H1 (cell line): ENCODE results near the gene DISP3. TPM values are rescaled to one million over a fixed set of nuclear protein-coding genes. Genes with fewer than 3 reads are reported as not detected.

Source experiments
- CTCF ChIA-PET: fragments of 300-600 bp; sonication (Branson Sonifier 250); formaldehyde crosslinking; loops from one replicate; lab custom pipeline; 2021; ENCODE audit not compliant: partially characterized antibody; lab: Charles Lee
- POLR2A ChIA-PET: fragments of 300-600 bp; sonication (Branson Sonifier 250); formaldehyde crosslinking; loops from one replicate; lab custom pipeline; 2021; ENCODE audit warnings: inconsistent platforms; ENCODE audit not compliant: partially characterized antibody; lab: Charles Lee
- DNase-seq, 2 experiments: peaks; one replicate each; pipeline versions ENCODE4 v3.0.0 to v3.0.0-alpha.2; 2010 to 2022; ENCODE audit warnings: low spot score in 2 of 2, low read depth in 1 of 2, mixed read lengths in 1 of 2
- FAIRE-seq: peaks from 2 replicates; lab custom pipeline; 2011; peaks lifted over from hg19 to GRCh38; lab: Jason Lieb, UNC
- H2AFZ ChIP-seq: 2 replicates; pipeline ENCODE4 v1.8.1; 2012; ENCODE audit warnings: low read length, inconsistent platforms
- H2AK5ac ChIP-seq: 2 replicates; pipeline ENCODE4 v1.6.1; 2013; ENCODE audit warnings: low read depth, low read length
- H2BK120ac ChIP-seq: replicated peaks from 2 replicates; pipeline ENCODE3; 2013; ENCODE audit warnings: low read depth, low read length, inconsistent platforms
- H2BK12ac ChIP-seq: 2 replicates; pipeline ENCODE4 v1.6.1; 2013; ENCODE audit warnings: low read depth, low read length
- H2BK15ac ChIP-seq: 2 replicates; pipeline ENCODE4 v1.6.1; 2013; ENCODE audit warnings: low read length
- H2BK20ac ChIP-seq: 2 replicates; pipeline ENCODE4 v1.6.1; 2013; ENCODE audit warnings: low read length
- H2BK5ac ChIP-seq: 2 replicates; pipeline ENCODE4 v1.6.1; 2013; ENCODE audit warnings: low read depth, low read length
- H3K14ac ChIP-seq: 2 replicates; pipeline ENCODE4 v1.6.1; 2013; ENCODE audit warnings: inconsistent platforms; ENCODE audit not compliant: insufficient read length
- H3K18ac ChIP-seq: 2 replicates; pipeline ENCODE4 v1.6.1; 2013; ENCODE audit warnings: low read length; ENCODE audit errors: extremely low read depth
- H3K23ac ChIP-seq: 2 replicates; pipeline ENCODE4 v1.6.1; 2013; ENCODE audit warnings: inconsistent platforms; ENCODE audit not compliant: insufficient read length
- H3K23me2 ChIP-seq: 2 replicates; pipeline ENCODE4 v1.6.1; 2013; ENCODE audit warnings: low read depth, low read length
- H3K27ac ChIP-seq: 2 replicates; pipeline ENCODE4 v1.6.1; 2011; ENCODE audit warnings: low read depth, low read length, inconsistent platforms
- H3K27me3 ChIP-seq, 4 experiments: replicated peaks in 1 of 4; 1 replicate in 1 of 4; 2 replicates in 3 of 4; pipeline versions ENCODE4 v1.6.1 to v1.8.1; 2011 to 2013; ENCODE audit warnings: low read length in 3 of 4, mild to moderate bottlenecking in 3 of 4, inconsistent platforms in 2 of 4, mixed read lengths in 2 of 4, moderate library complexity in 1 of 4; ENCODE audit not compliant: control insufficient read depth in 3 of 4, insufficient read depth in 3 of 4; ENCODE audit errors: extremely low read depth in 1 of 4
- H3K36me3 ChIP-seq, 4 experiments: 2 replicates each; pipeline versions ENCODE4 v1.6.1 to v1.8.1; 2011 to 2013; ENCODE audit warnings: mild to moderate bottlenecking in 4 of 4, low read length in 3 of 4, moderate library complexity in 2 of 4, control low read depth in 1 of 4, inconsistent platforms in 1 of 4; ENCODE audit not compliant: insufficient read depth in 4 of 4, control insufficient read depth in 2 of 4
- H3K4ac ChIP-seq: replicated peaks from 2 replicates; pipeline ENCODE3; 2013; ENCODE audit warnings: low read length, low read depth, mixed read lengths, inconsistent platforms; ENCODE audit not compliant: insufficient read length
- H3K4me1 ChIP-seq, 4 experiments: replicated peaks in 1 of 4; 1 replicate in 1 of 4; 2 replicates in 3 of 4; pipeline versions ENCODE4 v1.6.1 to v1.8.1; 2011 to 2013; ENCODE audit warnings: low read length in 3 of 4, inconsistent platforms in 2 of 4, mixed read lengths in 1 of 4; ENCODE audit not compliant: insufficient read depth in 4 of 4, control insufficient read depth in 3 of 4
- H3K4me2 ChIP-seq, 2 experiments: 2 replicates each; pipeline versions ENCODE4 v1.6.1 to v1.8.1; 2011 to 2013; ENCODE audit warnings: low read depth in 2 of 2, low read length in 2 of 2, control low read depth in 1 of 2, inconsistent platforms in 1 of 2, mild to moderate bottlenecking in 1 of 2; ENCODE audit not compliant: insufficient read depth in 1 of 2
- H3K4me3 ChIP-seq, 4 experiments: fragments of 200-600, 300-600 bp in 1 of 4; sonication (generic), shearing (Covaris generic), sonication (Bioruptor Twin) in 1 of 4; 2 replicates each; pipeline versions ENCODE4 v1.5.1 to v1.8.1; 2011 to 2016; ENCODE audit warnings: low read length in 4 of 4, low read depth in 3 of 4, control low read depth in 2 of 4, inconsistent platforms in 2 of 4, mild to moderate bottlenecking in 2 of 4, mixed read lengths in 1 of 4, moderate library complexity in 1 of 4; ENCODE audit not compliant: insufficient read depth in 2 of 4; ENCODE audit errors: extremely low read depth in 1 of 4
- H3K56ac ChIP-seq: replicated peaks from 2 replicates; pipeline ENCODE3; 2013; ENCODE audit warnings: low read depth, mild to moderate bottlenecking, mixed read lengths, low read length, inconsistent platforms; ENCODE audit not compliant: insufficient read length
- H3K79me1 ChIP-seq: 2 replicates; pipeline ENCODE4 v1.6.1; 2013; ENCODE audit warnings: low read depth, low read length, control low read depth
- H3K79me2 ChIP-seq, 2 experiments: 2 replicates each; pipeline versions ENCODE4 v1.6.1 to v1.8.1; 2012 to 2013; ENCODE audit warnings: low read length in 2 of 2, mild to moderate bottlenecking in 2 of 2, inconsistent platforms in 1 of 2; ENCODE audit not compliant: insufficient read depth in 2 of 2, control insufficient read depth in 1 of 2
- H3K9ac ChIP-seq, 4 experiments: replicated peaks in 1 of 4; 1 replicate in 1 of 4; 2 replicates in 3 of 4; pipeline versions ENCODE4 v1.6.1 to v1.8.1; 2011 to 2013; ENCODE audit warnings: low read depth in 3 of 4, low read length in 3 of 4, control low read depth in 2 of 4, mild to moderate bottlenecking in 2 of 4, moderate library complexity in 2 of 4, inconsistent platforms in 1 of 4; ENCODE audit errors: extremely low read depth in 1 of 4
- H3K9me3 ChIP-seq, 2 experiments: 2 replicates each; pipeline versions ENCODE4 v1.6.1 to v1.8.1; 2012 to 2013; ENCODE audit warnings: mild to moderate bottlenecking in 2 of 2, moderate library complexity in 2 of 2, control low read depth in 1 of 2, inconsistent platforms in 1 of 2, low read depth in 1 of 2, low read length in 1 of 2, mixed read lengths in 1 of 2; ENCODE audit not compliant: insufficient read depth in 2 of 2
- H4K20me1 ChIP-seq, 2 experiments: replicated peaks in 1 of 2; 2 replicates each; pipeline versions ENCODE3 to v1.8.1; 2011 to 2013; ENCODE audit warnings: inconsistent platforms in 2 of 2, low read length in 2 of 2, mild to moderate bottlenecking in 1 of 2; ENCODE audit not compliant: insufficient read depth in 2 of 2, control insufficient read depth in 1 of 2
- H4K5ac ChIP-seq: 2 replicates; pipeline ENCODE4 v1.6.1; 2013; ENCODE audit warnings: low read length, low read depth, mixed read lengths, inconsistent platforms; ENCODE audit not compliant: insufficient read length
- H4K8ac ChIP-seq: 2 replicates; pipeline ENCODE4 v1.8.0; 2013; ENCODE audit warnings: mild to moderate bottlenecking, moderate library complexity, low read length, inconsistent platforms; ENCODE audit not compliant: insufficient read depth; ENCODE audit errors: extremely low read depth
- H4K91ac ChIP-seq: replicated peaks from 2 replicates; pipeline ENCODE3; 2013; ENCODE audit warnings: low read length, mixed read lengths, inconsistent platforms; ENCODE audit not compliant: insufficient read length
- GABPA ChIP-seq: IDR thresholded peaks from 2 replicates; pipeline ENCODE4 v1.6.1; 2011; ENCODE audit warnings: mild to moderate bottlenecking, low read length, moderate library complexity, borderline replicate concordance; ENCODE audit not compliant: insufficient read depth
- MAFK ChIP-seq: IDR thresholded peaks from 2 replicates; pipeline ENCODE4 v1.6.1; 2012; ENCODE audit warnings: low read depth, mild to moderate bottlenecking, improper control_type of control experiment, low read length
- POLR2A ChIP-seq, 2 experiments: IDR thresholded peaks; 1 replicate in 1 of 2; 2 replicates in 1 of 2; pipeline ENCODE4 v1.6.1; 2011; ENCODE audit warnings: low read depth in 2 of 2, low read length in 2 of 2, mild to moderate bottlenecking in 2 of 2; ENCODE audit errors: control extremely low read depth in 1 of 2
- RFX5 ChIP-seq: IDR thresholded peaks from 2 replicates; pipeline ENCODE4 v1.6.1; 2011; ENCODE audit warnings: low read depth, low read length, improper control_type of control experiment, borderline replicate concordance
- SUZ12 ChIP-seq: fragments of 200-600 bp; sonication (generic); IDR thresholded peaks from 2 replicates; pipeline ENCODE4 v1.6.1; 2012; ENCODE audit warnings: mild to moderate bottlenecking, inconsistent platforms, low read length, moderate library complexity, mixed read lengths
- TAF7 ChIP-seq: optimal IDR thresholded peaks from 2 replicates; pipeline ENCODE3; 2011; ENCODE audit warnings: low read depth, mild to moderate bottlenecking, inconsistent platforms, low read length, moderate library complexity, borderline replicate concordance
- TBP ChIP-seq: IDR thresholded peaks from 2 replicates; pipeline ENCODE4 v1.6.1; 2011; ENCODE audit warnings: low read depth, low read length, improper control_type of control experiment
- WGBS, 2 experiments: shearing (Covaris generic) in 1 of 2; methylation state at CpG; one replicate each; pipeline versions ENCODE4 v1.1.6 to v1.1.7; 2013 to 2015; ENCODE audit warnings: low lambda C conversion rate in 2 of 2, mixed read lengths in 2 of 2, inconsistent platforms in 1 of 2, low coverage in 1 of 2, missing lambda C conversion rate in 1 of 2; ENCODE audit not compliant: insufficient replicate concordance in 2 of 2, insufficient coverage in 1 of 2, insufficient read length in 1 of 2; ENCODE audit errors: extremely low coverage in 1 of 2, missing lambda C conversion rate in 1 of 2; 5-methylcytosine and 5-hydroxymethylcytosine counted together
- polyA plus RNA-seq, 7 experiments: library from polyadenylated mRNA; depleted of rRNA in 3 of 7; stranded (reverse) in 5 of 7; unstranded in 2 of 7; fragments of >200 nt in 5 of 7; fragments of 200-250 nt in 2 of 7; gene quantifications; 1 replicate in 5 of 7; 2 replicates in 1 of 7; 4 replicates in 1 of 7; pipeline versions ENCODE4 v1.2.1 to v1.2.3, GENCODE V29; 2011 to 2013; ENCODE audit warnings: missing spikeins in 2 of 7, mixed read lengths in 2 of 7
- total RNA-seq: library from RNA; stranded (reverse); fragmentation: NEBNext Ultra II Directional; extraction: Animal tissue kit (Norgen Biotek cat#: 25700); gene quantifications from 2 replicates; pipeline ENCODE4 v1.2.1, GENCODE V29; 2021
- TF ChIP-seq, protein P1 (sequence below), 3 experiments: IDR thresholded peaks; 1 replicate in 2 of 3; 2 replicates in 1 of 3; pipeline versions ENCODE4 v1.5.1 to v1.6.1; 2011; ENCODE audit warnings: low read length in 3 of 3, mild to moderate bottlenecking in 3 of 3, inconsistent platforms in 2 of 3, low read depth in 1 of 3, moderate library complexity in 1 of 3; ENCODE audit not compliant: insufficient read depth in 1 of 3; ENCODE audit errors: control extremely low read depth in 1 of 3

The DISP3 gene
- total and polyA plus RNA-seq, 2 of the 8 experiments (the other 6 are each of a cell fraction or from before 2014, with no cell fraction given): 3.4 to 4.6 TPM

DNA sequence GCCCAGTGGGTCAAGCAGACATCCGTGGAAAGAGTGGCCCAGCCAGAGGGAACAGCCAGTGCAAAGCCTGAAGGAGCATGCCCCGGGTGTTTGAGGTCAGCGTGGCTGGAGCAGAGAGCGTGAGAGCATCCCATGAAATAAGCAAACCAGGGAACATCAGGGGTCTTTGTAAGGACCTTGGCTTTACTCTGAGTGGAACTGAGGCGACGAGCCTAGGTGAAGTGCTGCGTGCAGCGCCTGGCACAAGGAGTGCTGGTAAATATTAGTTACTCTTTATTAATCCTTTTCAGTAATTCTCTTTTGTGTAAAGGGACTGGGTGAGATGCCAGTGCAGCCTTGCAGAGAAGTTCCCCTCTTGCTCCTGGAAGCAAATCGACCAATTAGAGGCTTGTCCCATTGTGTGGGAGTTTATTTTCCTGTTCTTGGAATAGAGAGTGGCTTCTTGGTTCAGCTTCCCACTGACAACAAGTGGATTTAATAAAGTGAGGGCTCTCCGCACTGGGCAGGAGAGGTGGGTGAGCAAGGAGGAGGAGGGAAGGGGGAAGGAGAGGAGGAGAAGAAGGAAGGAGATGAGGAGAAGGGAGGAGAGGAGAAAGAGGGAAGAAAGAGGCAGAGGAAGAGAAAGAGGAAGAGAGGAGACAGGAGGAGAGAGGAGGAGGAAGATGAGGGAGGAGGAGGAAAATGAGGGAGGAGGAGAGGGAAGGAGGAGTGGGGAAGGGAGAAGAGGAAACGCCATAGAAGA lies 37.6 kb upstream of the DISP3 start:
- CTCF ChIA-PET: no interaction called here
- no peaks in the 10 kb centered on the region for H3K36me3 ChIP-seq
- no peak overlapping the region for H3K9ac ChIP-seq
- no peaks in the 10 kb centered on the region for H3K4me1 ChIP-seq
- H4K20me1 ChIP-seq: no peaks in the 10 kb centered on the region
- H3K9me3 ChIP-seq: no peaks in the 10 kb centered on the region
- FAIRE-seq: no peak
- no peak overlapping the region for H3K4me2 ChIP-seq
- no peaks in the 10 kb centered on the region; the same call in 1 of the 2 replicates for H3K23me2 ChIP-seq
- H3K79me1 ChIP-seq: no peaks in the 10 kb centered on the region
- H3K23ac ChIP-seq: no peak overlapping the region
- no peak overlapping the region for H2BK15ac ChIP-seq
- no peak overlapping the region for H3K4me3 ChIP-seq
- H3K56ac ChIP-seq: no peak overlapping the region
- H2AK5ac ChIP-seq: no peak overlapping the region
- DNase-seq: no peak
- no peak overlapping the region for H2BK120ac ChIP-seq
- no peak overlapping the region for H3K14ac ChIP-seq
- no peak overlapping the region for H2BK12ac ChIP-seq
- H2BK5ac ChIP-seq: no peak overlapping the region
- peak overlapping the region; percentile 15; the same call in 1 of the 2 replicates for H4K8ac ChIP-seq
- no peak overlapping the region for H4K5ac ChIP-seq
- POLR2A ChIA-PET: interaction anchor here (0.5 kb wide), 1 partner anchor 67 kb away, joined by 3 read pairs; no protein-coding TSS in a partner anchor
- H3K18ac ChIP-seq: no peak overlapping the region
- no peaks in the 10 kb centered on the region for H3K79me2 ChIP-seq
- H4K91ac ChIP-seq: no peak overlapping the region
- no peaks in the 10 kb centered on the region for H3K27me3 ChIP-seq
- H3K27ac ChIP-seq: no peak overlapping the region
- H2BK20ac ChIP-seq: no peak overlapping the region
- no peak overlapping the region for H3K4ac ChIP-seq
- TF ChIP-seq TAF7: no peak
- no peak for TF ChIP-seq POLR2A (IDR thresholded peaks at IDR 0.05; ENCODE audit: control extremely low read depth in 1 of 2, low read depth in 2 of 2, low read length in 2 of 2)
- no peak for TF ChIP-seq TBP
- TF ChIP-seq GABPA: no peak
- TF ChIP-seq SUZ12: no peak
- TF ChIP-seq, protein P1, sequence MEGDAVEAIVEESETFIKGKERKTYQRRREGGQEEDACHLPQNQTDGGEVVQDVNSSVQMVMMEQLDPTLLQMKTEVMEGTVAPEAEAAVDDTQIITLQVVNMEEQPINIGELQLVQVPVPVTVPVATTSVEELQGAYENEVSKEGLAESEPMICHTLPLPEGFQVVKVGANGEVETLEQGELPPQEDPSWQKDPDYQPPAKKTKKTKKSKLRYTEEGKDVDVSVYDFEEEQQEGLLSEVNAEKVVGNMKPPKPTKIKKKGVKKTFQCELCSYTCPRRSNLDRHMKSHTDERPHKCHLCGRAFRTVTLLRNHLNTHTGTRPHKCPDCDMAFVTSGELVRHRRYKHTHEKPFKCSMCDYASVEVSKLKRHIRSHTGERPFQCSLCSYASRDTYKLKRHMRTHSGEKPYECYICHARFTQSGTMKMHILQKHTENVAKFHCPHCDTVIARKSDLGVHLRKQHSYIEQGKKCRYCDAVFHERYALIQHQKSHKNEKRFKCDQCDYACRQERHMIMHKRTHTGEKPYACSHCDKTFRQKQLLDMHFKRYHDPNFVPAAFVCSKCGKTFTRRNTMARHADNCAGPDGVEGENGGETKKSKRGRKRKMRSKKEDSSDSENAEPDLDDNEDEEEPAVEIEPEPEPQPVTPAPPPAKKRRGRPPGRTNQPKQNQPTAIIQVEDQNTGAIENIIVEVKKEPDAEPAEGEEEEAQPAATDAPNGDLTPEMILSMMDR (IDR thresholded peaks at IDR 0.05; ENCODE audit: control extremely low read depth in 1 of 3, insufficient read depth in 1 of 3, low read depth in 1 of 3, low read length in 3 of 3): no peak
- TF ChIP-seq MAFK: no peak
- no peak for TF ChIP-seq RFX5
- 82% methylated on average over 11 of the region's 11 CpGs; no CpG with 5 or more reads in 1 of the 2 experiments for WGBS, 2 experiments
- no peak overlapping the region for H2AFZ ChIP-seq
